ENCODE measurements around the gene EDC4. TPM values are rescaled to one million over a fixed set of nuclear protein-coding genes. Genes with fewer than 3 reads are reported as not detected.

The EDC4 gene
- total and polyA plus RNA-seq, 2 donors from 2014 or later = 44.7 to 56.5 TPM

- no peaks in the 10 kb centered on the region for H3K27me3 ChIP-seq (ENCODE audit: control insufficient read depth, insufficient read depth, low read length)
- DNase-seq = no peak
- TF ChIP-seq CTCF (IDR thresholded peaks at IDR 0.05; ENCODE audit: borderline replicate concordance, extremely low read depth, insufficient read depth) = no peak
- no peaks in the 10 kb centered on the region for H3K9me3 ChIP-seq (ENCODE audit: control insufficient read depth in 2 of 3, insufficient read depth in 1 of 3, low read length in 3 of 3)
- peaks cover 0 to 11% (median 2%) of the 10 kb centered on the region in 3 donors for H3K36me3 ChIP-seq (ENCODE audit: control insufficient read depth in 2 of 3, insufficient read depth in 3 of 3, low read length in 3 of 3)
- no peak for FAIRE-seq
- H3K4me1 ChIP-seq (ENCODE audit: control insufficient read depth in 2 of 3, insufficient read depth in 2 of 3, low read depth in 1 of 3, low read length in 3 of 3) = peaks cover 0 to 17% (median 5%) of the 10 kb centered on the region in 3 donors
- no peak overlapping the region for H3K27ac ChIP-seq (ENCODE audit: low read depth in 2 of 2, low read length in 2 of 2)
- no peak overlapping the region for H3K4me3 ChIP-seq (ENCODE audit: low read length in 3 of 3)
- intact Hi-C loops (cut with DNase I) = no loop called here
- H3K9ac ChIP-seq (ENCODE audit: low read length in 3 of 3) = no peak overlapping the region
Measured at GRCh38 chr16:67930678-67931211, 57.9 kb downstream of the EDC4 start.

Other genes with a start within 250 kb of the EDC4 start
- 7.1 TPM for gene CARMIL2, start 227.9 kb upstream of the EDC4 start, total RNA-seq
- gene CARMIL2, start 227.9 kb upstream of the EDC4 start, polyA plus RNA-seq (ENCODE audit: insufficient read depth, low read depth, low replicate concordance) = 0.30 TPM
- 15.2 TPM for gene ACD, start 212.8 kb upstream of the EDC4 start, total RNA-seq
- 20.0 TPM for gene ACD, start 212.8 kb upstream of the EDC4 start, polyA plus RNA-seq (ENCODE audit: insufficient read depth, low read depth, low replicate concordance)
- 6.1 TPM for gene PARD6A, start 212.1 kb upstream of the EDC4 start, total RNA-seq
- 17.1 TPM for gene PARD6A, start 212.1 kb upstream of the EDC4 start, polyA plus RNA-seq (ENCODE audit: insufficient read depth, low read depth, low replicate concordance)
- 30.2 TPM for gene ENKD1, start 206.3 kb upstream of the EDC4 start, total RNA-seq
- gene ENKD1, start 206.3 kb upstream of the EDC4 start, polyA plus RNA-seq (ENCODE audit: insufficient read depth, low read depth, low replicate concordance) = 38.3 TPM
- gene C16orf86, start 206.2 kb upstream of the EDC4 start, total RNA-seq = 6.6 TPM
- 11.2 TPM for gene C16orf86, start 206.2 kb upstream of the EDC4 start, polyA plus RNA-seq (ENCODE audit: insufficient read depth, low read depth, low replicate concordance)
- gene GFOD2, start 153.7 kb upstream of the EDC4 start, total RNA-seq = 24.5 TPM
- gene GFOD2, start 153.7 kb upstream of the EDC4 start, polyA plus RNA-seq (ENCODE audit: insufficient read depth, low read depth, low replicate concordance) = 14.5 TPM
- gene RANBP10, start 66.5 kb upstream of the EDC4 start, total RNA-seq = 22.3 TPM
- 7.0 TPM for gene RANBP10, start 66.5 kb upstream of the EDC4 start, polyA plus RNA-seq (ENCODE audit: insufficient read depth, low read depth, low replicate concordance)
- gene TSNAXIP1, start 66.2 kb upstream of the EDC4 start, total RNA-seq = 3.9 TPM
- 2.8 TPM for gene TSNAXIP1, start 66.2 kb upstream of the EDC4 start, polyA plus RNA-seq (ENCODE audit: insufficient read depth, low read depth, low replicate concordance)
- gene THAP11, start 30.7 kb upstream of the EDC4 start, total RNA-seq = 27.0 TPM
- 21.4 TPM for gene THAP11, start 30.7 kb upstream of the EDC4 start, polyA plus RNA-seq (ENCODE audit: insufficient read depth, low read depth, low replicate concordance)
- 76.4 TPM for gene NUTF2, start 26.1 kb upstream of the EDC4 start, total RNA-seq
- 107 TPM for gene NUTF2, start 26.1 kb upstream of the EDC4 start, polyA plus RNA-seq (ENCODE audit: insufficient read depth, low read depth, low replicate concordance)
- gene CENPT, start 25.4 kb upstream of the EDC4 start, total RNA-seq = 42.5 TPM
- 25.3 TPM for gene CENPT, start 25.4 kb upstream of the EDC4 start, polyA plus RNA-seq (ENCODE audit: insufficient read depth, low read depth, low replicate concordance)
- gene NRN1L, start 11.8 kb downstream of the EDC4 start, total RNA-seq = 1.1 TPM
- gene NRN1L, start 11.8 kb downstream of the EDC4 start, polyA plus RNA-seq (ENCODE audit: insufficient read depth, low read depth, low replicate concordance) = 1.2 TPM
- 33.2 TPM for gene PSKH1, start 20.2 kb downstream of the EDC4 start, total RNA-seq
- 23.6 TPM for gene PSKH1, start 20.2 kb downstream of the EDC4 start, polyA plus RNA-seq (ENCODE audit: insufficient read depth, low read depth, low replicate concordance)
- gene CTRL, start 58.8 kb downstream of the EDC4 start, total RNA-seq = 0.69 TPM
- not detected for gene CTRL, start 58.8 kb downstream of the EDC4 start, polyA plus RNA-seq (ENCODE audit: insufficient read depth, low read depth, low replicate concordance)
- 78.6 TPM for gene PSMB10, start 63.8 kb downstream of the EDC4 start, total RNA-seq
- gene PSMB10, start 63.8 kb downstream of the EDC4 start, polyA plus RNA-seq (ENCODE audit: insufficient read depth, low read depth, low replicate concordance) = 76.4 TPM
- 27.4 TPM for gene LCAT, start 71.1 kb downstream of the EDC4 start, total RNA-seq
- gene LCAT, start 71.1 kb downstream of the EDC4 start, polyA plus RNA-seq (ENCODE audit: insufficient read depth, low read depth, low replicate concordance) = 10.2 TPM
- gene SLC12A4, start 95.6 kb downstream of the EDC4 start, total RNA-seq = 66.2 TPM
- gene SLC12A4, start 95.6 kb downstream of the EDC4 start, polyA plus RNA-seq (ENCODE audit: insufficient read depth, low read depth, low replicate concordance) = 16.7 TPM
- 0.19 TPM for gene DPEP3, start 107.4 kb downstream of the EDC4 start, total RNA-seq
- not detected for gene DPEP3, start 107.4 kb downstream of the EDC4 start, polyA plus RNA-seq (ENCODE audit: insufficient read depth, low read depth, low replicate concordance)
- 3.1 TPM for gene DPEP2, start 126.4 kb downstream of the EDC4 start, total RNA-seq
- 0.99 TPM for gene DPEP2, start 126.4 kb downstream of the EDC4 start, polyA plus RNA-seq (ENCODE audit: insufficient read depth, low read depth, low replicate concordance)
- gene DPEP2NB, start 142.9 kb downstream of the EDC4 start, total RNA-seq = not detected
- not detected for gene DPEP2NB, start 142.9 kb downstream of the EDC4 start, polyA plus RNA-seq (ENCODE audit: insufficient read depth, low read depth, low replicate concordance)
- gene DDX28, start 150.2 kb downstream of the EDC4 start, total RNA-seq = 10.6 TPM
- 13.1 TPM for gene DDX28, start 150.2 kb downstream of the EDC4 start, polyA plus RNA-seq (ENCODE audit: insufficient read depth, low read depth, low replicate concordance)
- 12.5 TPM for gene DUS2, start 150.2 kb downstream of the EDC4 start, total RNA-seq
- gene DUS2, start 150.2 kb downstream of the EDC4 start, polyA plus RNA-seq (ENCODE audit: insufficient read depth, low read depth, low replicate concordance) = 12.1 TPM
- 37.7 TPM for gene NFATC3, start 212.3 kb downstream of the EDC4 start, total RNA-seq
- 15.0 TPM for gene NFATC3, start 212.3 kb downstream of the EDC4 start, polyA plus RNA-seq (ENCODE audit: insufficient read depth, low read depth, low replicate concordance)

Measured in kidney (tissue), 14 donors.